H1 (cell line): ENCODE data around the gene PHKA2.

Source experiments
- BRCA1 ChIP-seq: IDR thresholded peaks from 2 replicates; pipeline ENCODE4 v1.6.1; 2012; ENCODE audit warnings: low read depth, low read length, improper control_type of control experiment
- CTCF ChIP-seq, 3 experiments: IDR thresholded peaks; 1 replicate in 2 of 3; 2 replicates in 1 of 3; pipeline versions ENCODE4 v1.5.1 to v1.6.1; 2011; ENCODE audit warnings: low read length in 3 of 3, mild to moderate bottlenecking in 3 of 3, inconsistent platforms in 2 of 3, low read depth in 1 of 3, moderate library complexity in 1 of 3; ENCODE audit not compliant: insufficient read depth in 1 of 3; ENCODE audit errors: control extremely low read depth in 1 of 3
- HDAC6 ChIP-seq: IDR thresholded peaks from one replicate; pipeline ENCODE4 v1.7.1; 2012; ENCODE audit warnings: low read depth, mild to moderate bottlenecking, inconsistent platforms, low read length, moderate library complexity

GRCh38 chrX:18973527-18974192, 10.3 kb downstream of the PHKA2 start:
- TF ChIP-seq BRCA1 (no peak), HDAC6 (no peak), CTCF (IDR thresholded peaks at IDR 0.05; ENCODE audit: control extremely low read depth in 1 of 3, insufficient read depth in 1 of 3, low read depth in 1 of 3, low read length in 3 of 3) (no peak)
